CD4-positive, alpha-beta T cell treated with Interleukin-17A for 4 hours (primary cell): ENCODE data around the gene PIP5K1B.

Experiments
- DNase-seq: peaks from one replicate; pipeline ENCODE4 v3.0.0-alpha.2; 2020; ENCODE audit warnings: mixed read lengths

PIP5K1B gene

DNA sequence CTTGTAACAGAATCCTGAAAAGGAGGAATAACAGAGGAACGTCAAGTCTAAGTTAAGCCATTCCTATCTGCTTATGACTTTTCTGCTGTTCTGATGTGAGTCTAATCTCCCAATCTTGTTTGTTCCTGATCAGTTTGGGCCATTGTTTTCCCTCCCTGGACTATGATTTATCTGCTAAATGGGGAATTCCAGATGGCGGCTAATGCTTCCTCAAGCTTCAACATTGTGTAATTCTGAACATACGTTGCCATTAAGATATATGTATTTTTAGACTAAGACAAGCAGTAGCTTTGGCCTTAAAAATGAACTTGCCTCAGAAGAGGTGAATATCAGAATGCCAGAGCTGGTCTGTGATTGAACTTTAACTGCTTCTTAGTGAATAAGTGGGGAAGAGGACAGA, 166.2 kb downstream of the PIP5K1B start:
- no peak for DNase-seq

DNA sequence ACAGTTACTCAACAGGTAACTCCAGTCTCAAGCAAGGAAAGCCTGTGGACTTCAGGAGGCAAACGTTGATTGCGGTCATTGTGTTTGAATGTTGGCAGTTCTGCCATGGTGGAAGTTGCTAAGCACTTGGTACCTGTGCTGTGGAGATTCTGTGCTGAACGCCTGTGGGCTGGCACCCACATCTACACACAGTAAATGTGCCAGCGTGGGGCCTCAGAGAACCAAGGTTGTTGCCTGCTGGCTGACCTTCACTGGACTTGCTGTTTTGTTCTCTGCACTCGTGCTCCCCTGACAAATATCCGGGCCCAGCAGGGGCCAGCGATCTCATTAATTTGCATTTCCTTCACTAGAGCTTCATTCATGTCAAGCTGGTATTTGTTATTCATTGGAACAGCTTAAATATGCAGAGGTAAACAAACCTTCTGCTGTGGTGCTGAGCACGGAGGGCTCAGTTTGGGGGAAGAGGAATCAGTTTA, 167.0 kb downstream of the PIP5K1B start:
- no peak for DNase-seq

DNA sequence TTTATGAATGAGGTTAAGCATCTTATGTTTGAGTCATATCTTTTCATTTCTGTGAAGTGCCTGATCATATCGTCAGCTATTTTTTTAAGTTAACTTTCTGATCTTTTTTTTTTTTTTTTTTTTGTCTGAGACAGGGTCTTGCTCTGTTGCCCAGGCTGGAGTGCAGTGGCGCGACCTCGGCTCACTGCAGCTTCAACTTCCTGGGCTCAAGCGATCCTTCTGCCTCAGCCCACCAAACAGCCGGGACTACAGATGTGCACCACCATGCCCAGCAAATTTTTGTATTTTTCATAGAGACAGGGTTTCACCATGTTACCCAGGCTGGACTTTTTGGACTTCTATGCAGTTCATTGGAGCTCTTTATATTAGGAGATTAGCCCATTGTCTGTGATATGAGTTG, 168.1 kb downstream of the PIP5K1B start:
- DNase-seq: no peak

DNA sequence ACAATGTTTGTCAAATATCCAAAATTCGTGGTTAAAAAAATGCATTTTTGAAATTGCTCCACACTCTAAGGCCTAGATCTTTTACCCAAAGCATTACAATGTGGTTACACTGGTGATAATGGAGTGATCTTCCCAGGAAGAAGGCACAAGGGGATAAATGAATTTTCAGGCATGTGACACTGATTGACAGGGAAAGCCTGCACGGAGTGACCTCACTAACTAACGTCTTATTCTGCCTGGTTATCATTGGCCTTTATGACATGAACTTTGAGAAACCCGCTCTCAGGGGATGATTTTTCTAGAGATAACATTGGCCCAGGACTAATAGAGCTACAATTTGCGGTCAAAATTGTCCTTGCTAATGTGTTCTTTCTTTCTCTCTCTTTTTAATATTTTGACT, 171.2 kb downstream of the PIP5K1B start:
- no peak for DNase-seq

DNA sequence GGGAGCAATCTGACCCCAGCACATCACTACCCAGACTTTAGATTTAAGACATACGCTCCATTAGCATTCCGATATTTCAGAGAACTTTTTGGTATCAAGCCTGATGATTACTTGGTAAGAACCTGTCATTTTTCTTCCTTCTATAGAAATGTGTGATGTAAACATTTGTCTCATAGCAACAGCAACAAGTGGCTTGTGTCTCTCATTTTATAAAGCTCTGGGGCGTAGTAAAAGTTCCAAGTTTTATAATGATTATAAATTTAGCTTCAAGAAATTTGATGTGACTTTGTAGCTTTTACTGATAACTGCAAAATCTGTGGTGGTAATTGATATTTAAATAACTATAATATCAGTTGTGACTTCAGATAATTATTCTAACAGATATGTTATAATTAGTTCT, 171.6 kb downstream of the PIP5K1B start:
- no peak for DNase-seq

DNA sequence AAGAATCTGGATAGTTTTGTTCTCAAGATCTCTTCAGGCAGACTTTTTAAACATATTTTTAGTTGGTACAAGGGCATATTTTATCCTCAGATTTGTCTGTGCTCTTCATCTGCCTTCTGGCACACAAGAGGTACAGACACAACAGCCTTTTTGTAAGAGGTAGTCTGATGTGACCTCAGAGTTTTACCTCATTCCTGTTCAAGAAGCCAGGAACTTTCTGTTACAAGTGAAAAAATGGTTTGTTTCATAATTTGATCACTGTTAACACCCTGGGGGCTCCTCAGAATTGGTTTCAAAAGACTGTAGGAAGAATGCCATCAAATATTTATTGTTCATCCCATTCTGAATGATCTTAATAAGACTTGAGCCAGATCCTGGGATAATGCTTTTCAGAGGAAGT, 172.2 kb downstream of the PIP5K1B start:
- DNase-seq: no peak

DNA sequence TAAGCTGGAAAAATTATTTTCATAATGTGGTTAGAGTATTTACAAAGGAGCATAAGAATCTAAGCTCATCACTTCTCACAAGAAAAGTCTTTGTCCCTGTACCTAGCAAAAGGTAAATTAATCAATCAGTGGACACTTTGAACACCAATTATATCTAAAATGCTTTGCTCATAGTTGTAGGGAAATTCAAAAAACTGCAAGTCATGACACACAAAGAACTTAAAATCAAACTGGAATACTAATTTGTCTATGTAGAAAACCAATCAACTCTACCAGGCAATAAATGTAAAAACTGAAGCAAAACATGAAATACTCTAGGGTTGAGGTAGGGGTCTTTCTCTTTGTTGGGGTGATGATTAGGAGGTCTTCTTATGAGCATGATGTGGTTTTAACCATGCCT, 173.4 kb downstream of the PIP5K1B start:
- DNase-seq: no peak

DNA sequence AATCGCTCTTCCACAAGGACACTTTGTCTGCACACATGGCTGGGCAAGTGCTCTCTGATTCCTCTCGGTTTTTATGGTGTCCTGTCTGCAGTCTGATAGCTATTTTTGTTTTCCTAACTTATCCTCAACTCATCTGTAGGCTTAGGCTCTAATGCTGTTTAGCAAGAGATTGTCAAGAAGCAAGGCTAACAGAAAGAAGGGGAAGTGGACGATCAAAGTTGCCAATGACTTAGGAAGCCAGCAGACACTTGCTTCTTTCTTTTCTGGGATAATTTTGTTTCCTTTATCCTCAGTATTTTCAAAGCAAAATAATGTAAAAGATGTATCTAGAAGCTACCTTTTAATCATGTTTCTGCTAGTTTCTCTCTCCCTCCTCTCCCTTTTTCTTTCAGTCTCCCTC, 178.2 kb downstream of the PIP5K1B start:
- no peak for DNase-seq

DNA sequence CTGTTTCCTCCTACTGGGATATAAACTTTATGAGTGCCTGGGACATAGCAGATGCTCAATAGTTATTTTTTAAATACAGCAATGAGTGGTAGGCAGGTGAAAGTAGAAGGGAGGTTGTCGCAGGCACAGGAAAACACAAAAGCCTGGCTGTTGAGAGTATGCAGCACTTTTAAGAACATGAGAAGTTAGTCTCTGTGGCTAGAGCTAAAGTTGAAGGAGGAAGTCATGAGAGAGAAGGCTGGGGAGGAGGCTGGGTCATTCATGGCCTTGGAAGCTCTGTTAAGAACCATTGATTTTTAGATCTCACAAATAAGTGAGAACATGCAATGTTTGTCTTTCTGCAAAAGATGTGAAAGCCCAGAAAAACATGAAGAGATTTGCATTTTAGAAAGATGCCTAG, 182.2 kb downstream of the PIP5K1B start:
- no peak for DNase-seq

DNA sequence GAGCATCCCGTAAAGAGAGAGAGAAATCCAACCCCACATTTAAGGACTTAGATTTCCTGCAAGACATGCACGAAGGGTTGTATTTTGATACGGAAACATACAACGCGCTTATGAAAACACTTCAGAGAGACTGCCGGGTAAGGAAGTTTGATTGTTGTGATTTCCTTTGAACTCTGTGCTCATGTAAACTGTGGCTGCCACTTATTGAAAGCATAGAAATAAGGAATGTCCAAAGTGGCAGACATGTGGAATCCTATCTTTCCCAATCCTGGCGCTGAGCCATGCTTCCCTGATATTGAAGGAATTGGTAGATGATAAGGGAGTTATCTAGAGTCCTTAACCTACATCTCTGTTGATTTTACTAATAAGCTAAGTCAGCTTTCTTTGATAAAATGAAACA, 189.5 kb downstream of the PIP5K1B start:
- DNase-seq: no peak

DNA sequence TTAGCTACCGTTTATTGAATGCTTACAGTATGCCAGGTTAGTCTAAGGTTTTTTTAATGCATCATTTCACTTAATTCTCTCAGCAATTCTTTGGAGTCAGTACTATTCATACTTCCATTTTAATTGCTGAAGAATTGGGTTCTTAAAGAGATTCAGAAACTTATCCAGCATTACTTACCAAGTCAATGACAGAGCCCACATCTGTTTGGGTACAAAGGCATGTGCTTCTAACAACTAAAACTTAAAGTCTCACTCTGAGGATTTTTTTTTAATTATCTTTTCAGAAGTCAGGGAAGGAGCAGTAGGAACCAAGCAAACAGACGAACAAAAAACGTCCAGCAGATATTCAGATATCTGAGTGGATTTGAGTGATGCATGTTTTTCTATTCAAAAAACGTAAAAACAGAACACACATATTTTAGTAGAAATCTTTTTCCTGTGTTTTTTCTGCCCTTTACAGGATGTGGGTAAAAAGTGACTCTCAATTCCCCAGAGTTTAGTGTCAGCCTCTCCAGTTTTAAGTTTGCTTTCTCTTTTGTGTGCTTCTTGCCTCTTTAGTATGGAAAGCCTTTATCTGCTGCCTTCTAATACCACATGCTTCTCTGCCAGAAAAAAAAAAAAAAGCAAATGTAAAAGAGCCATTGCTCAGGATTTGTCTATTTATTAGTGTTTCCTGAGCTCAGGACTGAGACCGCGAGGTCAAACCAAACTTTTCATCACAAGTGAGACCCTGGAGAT, 190.9 kb downstream of the PIP5K1B start:
- no peak for DNase-seq

DNA sequence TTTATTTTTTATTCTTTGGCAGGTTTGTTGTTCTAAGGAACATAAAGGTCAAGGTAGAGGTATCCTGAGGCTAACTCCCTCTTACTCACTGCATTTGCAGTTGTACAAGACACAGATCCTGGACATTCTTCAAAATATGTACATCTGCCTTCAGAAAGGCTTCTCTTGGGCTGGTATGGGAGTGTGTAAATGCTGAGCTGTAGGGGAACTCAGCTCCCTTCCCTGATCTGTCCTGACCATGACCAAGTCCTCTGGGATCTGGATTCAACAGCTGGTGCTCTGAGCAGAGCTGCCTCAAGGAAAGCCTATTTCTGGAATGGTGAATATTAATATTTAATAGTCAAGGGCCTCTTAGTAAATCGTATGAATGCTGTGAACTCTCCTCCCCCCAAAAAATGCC, 191.4 kb downstream of the PIP5K1B start:
- DNase-seq: no peak

DNA sequence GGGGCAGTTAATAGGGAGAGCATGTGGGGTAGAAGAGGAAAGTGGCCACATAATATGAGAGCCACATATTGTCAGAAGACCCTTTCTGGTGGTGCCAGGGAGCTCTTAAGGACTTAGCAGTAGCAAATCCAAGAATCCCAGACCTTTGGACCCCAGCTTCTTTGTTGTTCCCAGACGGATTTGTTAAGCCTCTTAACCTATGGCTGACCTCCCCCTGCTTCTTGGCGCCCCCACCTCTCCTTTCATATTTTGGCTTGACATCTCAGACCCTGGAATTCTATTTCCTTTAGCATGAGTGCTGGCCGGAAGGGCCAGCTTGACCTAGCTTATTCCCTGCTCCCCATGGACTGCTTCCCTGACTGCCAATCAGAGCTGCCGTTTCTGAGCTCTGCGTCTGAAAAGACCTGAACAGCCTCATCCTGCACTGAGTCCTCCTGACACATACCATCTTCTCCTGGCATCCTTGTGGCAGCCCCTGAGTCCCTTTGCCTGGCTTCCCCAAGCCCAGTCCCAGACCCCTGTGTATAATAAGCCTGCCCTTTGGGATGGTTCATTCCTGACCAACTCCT, 192.6 kb downstream of the PIP5K1B start:
- no peak for DNase-seq

DNA sequence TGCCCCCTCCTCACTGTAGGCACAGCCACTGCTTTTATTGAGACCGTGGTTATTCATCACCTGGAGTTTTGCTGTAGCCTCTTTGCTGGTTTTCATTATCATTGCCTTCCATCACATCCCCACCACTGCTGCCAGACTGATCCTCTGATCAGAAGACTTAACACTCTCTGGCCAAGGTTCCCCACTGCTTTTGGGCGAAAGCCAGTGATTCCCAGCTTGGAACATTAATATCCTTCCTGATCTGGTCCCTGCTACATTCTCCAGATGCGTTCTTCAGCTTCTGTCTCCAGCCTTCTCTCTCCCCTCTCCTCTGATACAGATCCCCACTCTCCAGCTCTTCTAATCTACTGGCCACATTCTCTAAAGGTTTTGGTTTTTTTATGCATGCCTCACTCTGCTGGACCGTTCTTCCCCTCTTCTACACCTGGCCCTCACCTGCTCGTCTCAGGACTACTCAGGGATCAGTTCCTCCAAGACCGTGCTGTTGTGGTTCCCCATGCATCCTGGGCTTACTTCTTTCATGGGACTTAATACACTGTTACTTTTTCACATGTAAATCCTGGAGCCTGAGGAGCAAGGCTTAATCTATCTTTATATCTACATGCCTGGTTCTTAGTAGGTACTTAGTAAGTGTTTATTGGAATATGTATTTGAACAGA, 193.9 kb downstream of the PIP5K1B start:
- no peak for DNase-seq

DNA sequence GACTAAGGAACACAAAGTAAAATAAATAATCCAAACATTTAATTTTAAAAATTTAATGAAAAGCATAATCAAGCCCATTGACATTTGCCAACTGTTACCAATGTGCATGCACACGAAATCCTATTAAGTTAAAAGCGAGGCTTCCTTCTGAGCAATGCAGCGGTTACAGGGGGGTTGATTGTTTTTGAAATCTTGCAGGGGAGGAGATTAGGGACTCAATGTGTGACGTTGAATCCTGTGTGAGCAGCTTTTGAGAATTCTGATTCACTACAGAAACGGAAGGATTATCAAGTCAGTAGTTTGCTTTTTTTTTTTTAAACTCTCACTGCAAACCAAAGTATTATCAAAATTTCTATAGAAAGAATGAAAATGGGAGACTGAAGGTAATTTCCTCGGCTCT, 199.4 kb downstream of the PIP5K1B start:
- no peak for DNase-seq

DNA sequence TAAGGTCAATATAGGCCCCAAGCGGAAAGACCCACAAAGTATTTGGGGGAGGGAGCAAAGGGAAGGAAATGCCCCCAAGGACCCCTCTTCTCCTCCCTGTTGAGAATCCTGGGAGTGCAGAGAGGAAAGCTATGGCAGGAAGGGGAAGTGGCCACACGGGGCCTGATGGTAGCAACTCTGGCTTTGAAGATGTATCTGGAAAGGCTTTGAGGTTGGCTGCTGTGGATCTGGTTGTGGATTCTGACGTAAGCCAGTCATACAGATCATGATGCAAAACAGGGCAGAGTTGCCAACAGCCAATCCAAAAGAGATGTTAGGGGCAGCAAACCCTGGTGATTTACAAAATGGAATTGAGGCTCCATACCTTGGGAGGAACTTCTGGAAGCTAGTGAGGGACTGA, 200.1 kb downstream of the PIP5K1B start:
- no peak for DNase-seq

DNA sequence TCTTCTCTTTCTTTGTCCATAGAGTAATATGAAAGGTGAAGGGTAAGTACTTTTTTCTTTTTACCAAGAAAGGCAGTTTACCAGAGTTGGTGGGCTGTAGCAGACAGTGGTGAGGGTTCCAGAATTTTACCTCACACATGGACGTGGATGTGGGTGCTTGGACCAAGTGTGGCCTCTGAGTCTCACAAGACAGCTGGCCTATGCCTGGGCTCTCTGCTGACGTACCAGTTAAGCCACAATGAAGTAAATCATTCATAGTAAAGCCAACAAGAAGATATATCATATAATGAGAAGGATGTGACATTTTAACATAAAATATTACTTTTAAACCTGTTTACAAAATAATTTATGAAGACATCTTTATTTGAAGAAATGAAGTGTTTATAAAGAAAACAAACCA, 202.9 kb downstream of the PIP5K1B start:
- DNase-seq: no peak

DNA sequence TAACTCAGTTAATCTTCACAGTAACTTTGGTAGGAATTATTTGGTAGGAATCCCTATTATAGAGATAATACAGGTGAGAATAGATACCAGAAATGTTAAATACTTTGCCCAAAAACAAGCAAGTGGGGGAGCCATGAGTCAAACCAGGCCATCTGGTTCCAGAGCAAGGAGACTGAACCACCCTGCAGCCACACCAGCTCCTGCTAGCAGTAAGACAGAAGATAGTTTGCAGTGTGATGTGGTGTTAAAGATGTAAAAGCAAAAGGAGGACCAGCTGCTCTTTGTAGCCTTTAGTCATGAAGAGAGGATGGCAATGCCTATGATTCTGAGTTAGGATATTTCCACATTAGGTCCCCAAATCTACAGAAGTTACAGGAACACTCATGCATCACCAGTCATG, 207.5 kb downstream of the PIP5K1B start:
- no peak for DNase-seq

DNA sequence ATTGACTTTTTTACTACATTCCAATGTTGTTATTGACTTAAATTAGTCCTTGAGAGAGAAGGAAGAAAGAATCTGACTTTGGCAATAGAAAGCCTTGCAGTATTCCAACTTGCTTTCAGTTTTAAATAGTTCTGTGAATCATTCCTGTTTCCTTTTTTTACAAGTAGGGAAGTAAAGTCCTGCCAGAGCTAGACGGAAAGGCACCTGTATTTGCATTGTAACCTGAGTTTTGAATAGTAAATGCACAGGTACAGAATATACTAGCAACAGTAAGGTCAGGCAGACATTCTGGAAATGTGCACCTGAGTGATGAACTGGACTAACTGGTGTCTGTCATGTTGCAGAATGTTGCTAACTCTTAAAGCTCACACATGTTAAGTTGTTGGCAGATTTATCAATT, 208.0 kb downstream of the PIP5K1B start:
- no peak for DNase-seq

DNA sequence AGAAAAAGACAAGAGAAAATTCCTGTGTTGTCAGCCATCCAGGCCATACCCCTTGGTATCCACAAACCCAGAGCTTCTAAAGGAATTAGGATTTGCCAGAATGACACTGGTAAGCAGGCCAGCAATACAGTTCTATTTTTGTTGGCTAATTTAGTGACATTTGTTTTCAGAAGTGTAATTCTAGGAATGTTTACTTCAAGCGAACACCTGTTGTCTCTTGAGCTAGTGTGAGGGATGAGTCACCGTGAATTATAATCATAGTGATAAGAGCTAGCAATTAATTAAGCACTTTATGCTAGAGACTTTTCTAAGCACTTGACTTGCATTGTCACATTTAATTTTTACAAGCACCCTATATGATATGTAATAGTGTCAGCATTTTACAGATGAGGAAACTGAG, 209.7 kb downstream of the PIP5K1B start:
- DNase-seq: no peak

DNA sequence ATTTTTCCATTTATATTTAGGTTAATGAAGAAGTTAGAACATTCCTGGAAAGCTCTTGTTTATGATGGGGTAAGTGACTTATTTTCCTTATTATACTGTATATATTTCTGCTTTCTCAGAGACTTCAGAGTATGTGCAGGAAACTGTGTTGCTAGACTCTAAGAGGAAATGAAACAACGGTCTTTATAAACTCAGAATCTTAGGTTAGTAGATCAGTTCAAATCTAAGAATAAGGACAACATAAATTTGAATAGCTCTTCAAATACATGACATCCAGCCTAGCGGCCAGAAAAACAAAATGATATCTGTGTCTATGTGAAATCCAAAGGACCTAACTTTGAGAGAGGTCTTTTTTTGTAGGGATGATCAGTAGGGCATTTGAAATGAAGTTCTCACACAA, 214.6 kb downstream of the PIP5K1B start:
- DNase-seq: no peak

DNA sequence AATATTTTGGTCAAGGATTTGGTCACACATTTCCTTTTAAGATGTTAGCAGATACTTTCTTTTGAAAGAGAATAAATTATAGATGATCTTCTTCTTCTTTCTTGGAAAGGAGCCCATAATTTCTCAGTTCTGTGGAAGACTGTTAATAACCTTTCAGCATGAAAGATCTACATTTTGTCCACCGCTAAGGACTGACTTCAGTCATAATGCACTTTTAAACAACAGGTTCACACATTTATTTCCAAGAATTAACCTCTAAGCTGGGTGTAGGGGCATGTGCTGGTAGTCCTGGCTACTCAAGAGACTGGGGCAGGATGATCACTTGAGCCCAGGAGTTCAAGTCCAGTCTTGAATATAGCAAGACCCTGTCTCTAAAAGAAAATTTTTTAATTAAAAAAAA, 215.9 kb downstream of the PIP5K1B start:
- no peak for DNase-seq

DNA sequence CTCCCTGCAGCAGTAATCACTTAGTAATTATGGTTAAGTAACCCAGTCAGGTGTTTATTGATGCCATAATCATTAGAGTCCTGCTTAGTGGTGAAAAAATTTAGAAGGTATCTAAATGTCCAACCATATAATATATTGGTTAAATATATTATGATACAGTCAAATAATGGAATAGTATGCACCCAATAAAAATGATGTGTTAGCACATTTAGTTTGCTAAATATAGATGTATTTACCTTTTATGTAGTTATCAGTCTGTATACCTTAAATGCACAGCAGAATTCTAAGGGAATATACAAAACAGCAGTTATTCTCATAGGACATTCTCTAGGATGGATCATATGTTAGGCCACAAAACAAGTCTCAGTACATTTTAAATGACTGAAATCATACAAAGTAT, 218.4 kb downstream of the PIP5K1B start:
- no peak for DNase-seq

DNA sequence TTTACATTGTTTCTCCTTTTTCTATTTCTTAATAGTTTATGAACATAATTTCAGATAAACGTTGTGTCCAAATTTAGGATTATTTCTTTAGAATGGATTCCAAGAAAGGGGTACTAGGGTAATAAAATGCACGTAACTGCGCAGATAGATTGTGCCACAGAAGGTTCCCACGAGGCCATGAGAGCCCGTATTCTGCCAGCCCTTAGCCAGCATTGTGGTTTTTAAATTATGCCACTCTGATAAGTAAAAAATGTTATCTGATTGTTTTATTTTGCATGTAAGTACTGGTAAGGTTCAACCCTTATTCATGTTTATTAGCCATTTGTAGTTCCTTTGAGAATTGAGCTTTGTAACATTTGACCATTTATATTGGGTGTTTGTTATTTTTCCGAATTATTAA, 220.1 kb downstream of the PIP5K1B start:
- DNase-seq: no peak

DNA sequence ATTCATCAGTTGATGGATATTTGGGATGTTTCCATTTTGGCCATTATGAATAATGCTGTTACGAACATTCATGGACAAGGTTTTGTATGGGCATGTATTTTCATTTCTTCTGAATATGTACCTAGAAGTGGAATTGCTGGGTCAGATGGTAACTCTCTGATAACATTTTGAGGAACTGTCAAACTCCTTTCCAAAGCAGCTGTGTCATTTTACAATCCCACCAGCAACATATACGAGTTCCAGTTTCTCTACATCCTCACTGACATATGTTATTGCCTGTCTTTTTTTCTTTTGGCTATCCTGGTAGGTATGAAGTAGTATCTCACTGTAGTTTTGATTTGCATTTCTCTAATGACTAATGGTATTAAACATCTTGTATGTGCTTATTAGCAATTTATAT, 222.1 kb downstream of the PIP5K1B start:
- DNase-seq: no peak
